CD4-positive, alpha-beta T cell treated with Interleukin-12 subunit alpha and Interleukin-12 subunit beta, for 1 hour (primary cell): ENCODE data around the gene TLCD5.

ENCODE experiments used
- DNase-seq: peaks from one replicate; pipeline ENCODE4 v3.0.0-alpha.2; 2020

The TLCD5 gene

DNA sequence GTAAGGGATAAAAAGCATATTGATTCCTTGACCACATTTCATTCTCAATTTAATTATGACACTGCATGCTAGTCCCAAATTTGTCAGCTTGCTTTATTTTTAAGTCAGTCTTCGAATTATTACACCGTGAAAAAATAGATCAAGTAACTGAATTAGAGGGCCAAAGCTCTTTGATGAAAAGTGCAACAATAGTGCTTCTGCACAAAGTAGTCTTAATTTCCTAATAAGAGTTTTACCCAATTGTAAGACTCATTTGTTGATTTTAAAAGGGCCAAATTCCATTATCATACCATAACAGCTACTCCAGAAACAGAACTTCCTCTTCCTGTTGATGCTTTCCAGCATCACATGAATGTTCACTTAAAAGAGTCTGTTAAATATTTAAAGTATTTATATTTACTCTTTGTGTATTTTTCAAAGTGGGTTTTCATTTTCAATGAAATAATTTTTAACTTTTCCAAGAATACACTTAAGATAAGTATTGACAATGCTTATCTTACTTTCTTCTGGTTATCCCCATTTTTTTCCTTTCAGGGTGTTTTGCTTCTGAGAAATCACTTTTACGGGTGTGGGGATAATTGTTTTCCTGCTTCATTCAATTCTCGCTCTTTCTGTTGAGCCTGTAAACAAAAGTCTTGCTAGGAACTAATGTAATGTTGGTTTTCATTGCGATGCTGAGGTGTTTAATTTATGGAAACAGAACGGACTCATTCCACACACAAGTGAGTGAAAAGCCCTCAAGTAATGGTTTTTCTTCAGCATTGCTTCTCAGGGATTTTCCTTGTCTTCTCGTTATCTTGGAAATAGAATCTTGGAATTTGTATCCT, 13.2 kb downstream of the TLCD5 start:
- no peak for DNase-seq

DNA sequence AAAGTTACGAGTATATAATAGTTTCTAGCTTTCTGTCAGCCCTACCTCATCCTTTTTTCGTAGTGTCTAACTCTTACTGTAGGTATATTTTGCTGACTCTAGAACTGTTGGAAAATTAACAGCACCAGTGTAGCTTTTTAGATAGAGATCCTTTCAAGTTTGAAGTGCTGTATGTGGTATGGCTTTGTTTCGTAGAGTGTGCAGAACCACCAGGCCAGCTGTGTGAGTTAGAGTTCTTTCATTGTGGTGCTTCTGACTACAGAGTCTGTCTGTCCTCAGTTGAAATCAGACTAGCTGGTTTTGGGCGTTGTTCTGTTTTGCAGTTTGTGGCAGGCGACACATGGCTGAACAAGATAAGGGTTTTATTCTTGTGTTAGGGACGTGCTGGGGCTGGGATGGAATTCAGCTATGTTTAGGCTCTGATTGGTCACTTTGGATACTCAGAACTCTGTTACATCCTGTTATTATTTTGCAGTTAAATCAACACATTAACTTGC, 14.3 kb downstream of the TLCD5 start:
- no peak for DNase-seq

DNA sequence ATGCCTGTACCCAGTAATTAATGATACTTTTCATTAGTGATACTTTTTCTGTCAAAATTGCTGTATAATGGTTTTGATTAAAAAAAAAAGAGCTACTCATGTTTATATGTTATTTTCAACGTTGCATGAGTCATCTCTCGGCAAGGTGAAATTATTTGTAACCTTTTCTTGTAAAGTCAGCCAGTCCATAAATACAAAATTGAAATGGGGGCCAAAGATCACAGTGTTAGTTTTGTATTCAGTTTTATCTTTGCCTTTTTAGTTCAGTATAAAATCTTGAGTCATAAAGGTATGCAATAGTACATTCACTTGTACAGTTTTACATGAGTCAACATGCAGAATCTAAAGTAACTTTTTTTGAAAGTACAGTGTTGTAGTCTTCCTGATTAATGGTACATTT, 15.4 kb downstream of the TLCD5 start:
- no peak for DNase-seq

DNA sequence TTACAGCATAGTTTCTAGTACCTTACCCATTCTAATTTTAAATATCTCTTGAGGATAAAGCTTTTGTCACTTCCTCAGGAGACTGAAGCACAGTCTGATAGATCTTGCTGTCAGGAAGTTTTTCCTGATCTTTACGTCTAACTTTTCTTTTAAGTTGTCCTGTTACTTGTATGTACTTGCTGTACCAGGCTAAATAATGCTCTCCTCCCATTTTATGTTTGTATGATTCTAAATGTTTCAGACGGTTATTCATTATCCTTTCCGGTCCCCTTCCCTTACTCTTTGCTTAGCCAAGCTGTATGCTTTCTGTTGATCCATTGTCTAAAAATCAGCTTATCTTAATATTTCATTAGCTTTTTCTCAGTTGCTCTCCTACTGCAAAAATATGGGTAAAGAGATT, 17.1 kb downstream of the TLCD5 start:
- DNase-seq: no peak

DNA sequence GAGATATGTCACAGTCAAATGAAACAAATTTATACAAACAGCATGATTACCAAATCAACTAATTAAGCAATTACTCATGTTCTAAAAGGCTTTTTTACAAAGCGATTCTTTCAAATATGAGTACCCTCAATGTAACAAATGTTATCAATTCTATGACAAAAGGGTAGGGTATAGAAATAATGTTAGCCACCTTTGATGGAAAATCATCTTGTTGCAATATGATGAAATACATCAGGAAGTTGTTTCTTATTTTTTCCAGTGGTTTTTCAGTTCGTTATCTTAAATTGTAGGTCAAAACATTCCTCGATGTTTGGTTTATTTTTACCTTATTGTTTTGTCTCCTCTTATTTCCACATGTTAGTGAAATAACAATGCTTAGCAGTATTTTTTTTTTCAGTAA, 17.6 kb downstream of the TLCD5 start:
- DNase-seq: no peak

DNA sequence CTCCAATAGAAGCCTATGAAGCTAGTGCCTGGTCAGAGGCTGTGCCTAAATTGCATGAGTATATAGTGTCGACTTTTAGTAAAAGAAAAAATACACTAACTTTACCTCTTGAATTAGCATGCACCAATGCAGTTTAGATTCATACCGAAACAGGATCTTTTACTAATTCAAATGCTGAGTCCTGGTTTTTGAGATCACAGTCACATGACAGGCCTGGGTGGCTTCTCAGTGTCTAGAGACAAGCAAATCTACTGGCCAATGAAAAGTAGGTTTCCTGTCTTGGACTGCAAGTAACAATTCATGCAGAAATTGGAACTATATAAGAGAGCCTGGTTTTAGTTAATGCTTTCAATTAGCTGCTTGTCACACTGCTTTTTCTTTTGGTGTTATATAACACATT, 18.3 kb downstream of the TLCD5 start:
- no peak for DNase-seq

DNA sequence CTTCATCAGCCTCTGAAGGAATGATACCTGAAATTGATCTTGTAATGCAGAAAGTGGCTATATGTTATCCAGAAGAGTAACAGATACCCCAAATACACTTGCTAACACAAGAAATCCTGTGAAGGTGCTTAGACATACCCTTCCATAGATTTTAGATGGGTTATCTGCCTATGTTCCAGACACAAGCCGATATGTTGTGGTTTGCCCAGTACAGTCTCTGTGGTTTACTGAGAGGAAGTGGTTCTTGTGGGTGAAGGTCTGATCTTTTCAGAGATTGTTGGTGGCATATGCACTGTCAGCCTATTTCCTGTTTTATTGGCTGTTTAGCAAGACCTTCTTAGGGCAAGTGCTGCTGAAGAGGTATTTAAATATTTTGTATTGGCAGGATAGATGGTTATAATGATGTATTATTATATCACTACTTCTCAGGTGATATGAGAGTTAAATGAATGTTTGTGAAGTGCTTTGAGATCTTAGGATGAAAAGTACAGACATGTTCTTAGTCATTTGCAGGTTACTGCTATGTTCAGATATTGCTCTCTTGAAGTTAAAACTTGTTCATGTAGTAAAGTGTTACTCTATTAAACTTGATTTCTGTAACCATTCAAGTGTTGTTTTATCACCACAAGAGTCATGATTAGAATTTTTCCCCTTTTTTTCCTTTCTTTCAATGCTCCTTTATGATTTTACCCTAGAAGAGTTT, 19.4 kb downstream of the TLCD5 start:
- DNase-seq: peak; percentile 80

DNA sequence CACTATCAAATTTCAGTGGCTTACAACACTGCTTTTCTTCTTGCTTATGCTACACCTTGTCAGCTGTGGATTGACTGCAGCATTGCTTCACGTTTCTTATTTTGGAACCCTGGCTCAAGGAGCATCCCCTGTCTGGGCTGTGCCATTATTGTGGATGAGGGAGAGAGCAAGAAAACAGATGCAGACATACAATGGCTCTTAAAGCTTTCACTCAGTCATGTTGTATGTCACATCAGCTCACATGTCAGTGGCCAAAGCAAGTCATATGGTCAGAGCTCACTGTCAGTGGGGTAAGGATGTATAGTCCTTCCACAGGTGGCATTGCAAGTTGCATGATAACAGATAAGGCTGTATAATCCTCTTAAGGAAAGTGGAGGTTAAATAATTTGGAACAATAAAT, 21.1 kb downstream of the TLCD5 start:
- no peak for DNase-seq

DNA sequence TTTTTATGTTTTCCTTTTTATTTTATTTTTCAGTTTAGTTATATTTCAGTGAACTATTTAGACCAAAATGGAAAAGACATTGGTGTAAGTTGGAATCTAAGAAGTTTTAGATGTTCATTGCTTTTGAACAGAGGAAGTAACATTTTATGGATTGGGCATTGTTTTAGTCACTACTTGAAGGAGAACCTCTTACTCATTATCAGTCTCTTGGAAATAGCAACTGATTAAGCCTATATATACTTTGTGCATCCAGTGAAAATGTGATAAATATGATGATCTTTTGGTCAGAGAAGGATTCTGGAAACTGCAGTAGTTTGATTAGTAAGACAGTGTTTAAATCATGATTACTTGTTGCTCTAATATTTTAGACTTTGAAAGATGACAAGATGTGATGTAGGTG, 25.5 kb downstream of the TLCD5 start:
- DNase-seq: no peak

DNA sequence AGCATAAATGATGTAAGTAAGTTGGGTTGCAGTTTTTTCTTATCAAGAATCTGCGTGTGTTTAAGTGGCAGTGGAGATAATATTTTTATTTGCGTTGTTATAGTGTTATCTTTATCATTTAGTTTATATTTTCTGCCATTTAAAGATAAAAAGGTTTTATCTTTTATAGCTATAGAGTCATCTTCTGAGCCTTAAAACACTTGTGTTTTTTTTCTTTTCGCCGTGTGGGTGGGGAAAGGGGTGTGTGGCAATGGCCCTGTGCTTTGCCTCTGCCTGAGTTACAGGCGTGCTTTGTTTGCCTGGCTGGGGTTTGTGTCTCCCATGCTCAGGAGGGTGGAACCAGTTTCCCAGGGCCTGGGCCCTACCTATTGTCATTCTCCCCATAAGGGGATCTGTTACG, 27.3 kb downstream of the TLCD5 start:
- no peak for DNase-seq

DNA sequence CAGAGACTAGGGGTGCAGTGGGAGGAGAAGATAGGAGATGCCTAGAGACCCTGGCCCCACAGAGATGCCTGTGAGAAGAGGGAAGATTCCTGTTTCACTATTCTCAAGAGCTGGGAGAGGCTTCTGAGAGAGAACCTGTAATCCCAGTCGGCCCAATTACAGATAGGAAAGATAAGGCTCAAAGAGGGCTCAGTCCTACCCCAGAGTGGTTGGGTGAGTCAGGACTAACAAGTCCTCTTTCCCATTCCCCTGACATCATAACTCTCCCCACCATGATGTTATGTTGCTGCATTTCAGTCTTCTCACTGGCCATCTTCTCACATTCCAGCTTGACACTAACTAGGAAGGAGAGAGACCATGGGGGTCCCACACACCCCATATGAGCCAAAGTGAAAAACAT, 29.0 kb downstream of the TLCD5 start:
- DNase-seq: no peak

DNA sequence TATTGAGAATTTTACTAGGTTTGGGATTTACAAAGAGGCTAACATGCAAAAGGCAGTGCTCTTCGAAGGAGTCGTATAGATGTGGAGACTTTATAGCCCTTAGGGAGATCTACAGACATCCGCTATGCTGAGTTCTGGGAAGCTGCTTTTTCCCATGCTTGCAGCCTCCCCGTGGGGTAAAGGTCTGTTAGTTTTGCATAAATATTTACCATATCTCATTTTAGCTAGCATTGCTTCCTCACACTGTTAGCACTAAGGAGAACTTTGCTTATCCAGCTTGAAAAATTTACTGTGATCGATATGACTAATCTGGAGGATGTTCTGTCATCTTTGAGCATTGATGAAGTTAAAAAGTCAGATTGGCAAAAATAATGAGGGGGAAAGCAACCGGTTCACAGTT, 29.7 kb downstream of the TLCD5 start:
- DNase-seq: no peak

DNA sequence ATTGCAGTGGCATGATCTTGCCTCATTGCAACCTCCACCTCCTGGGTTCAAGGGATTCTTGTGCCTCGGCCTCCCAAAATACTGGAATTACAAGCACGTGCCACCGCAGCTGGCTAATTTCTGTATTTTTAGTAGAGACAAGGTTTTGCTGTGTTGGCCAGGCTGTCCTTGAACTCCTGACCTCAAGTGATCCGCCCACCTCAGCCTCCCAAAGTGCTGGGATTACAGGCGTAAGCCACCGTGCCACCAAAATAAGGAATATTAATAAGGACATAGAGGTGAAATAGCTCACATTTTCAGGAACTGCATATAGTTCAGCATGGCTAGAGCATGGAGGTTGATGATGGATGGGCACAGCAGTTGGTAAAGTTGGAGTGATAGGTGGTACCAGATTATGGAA, 32.5 kb downstream of the TLCD5 start:
- no peak for DNase-seq

DNA sequence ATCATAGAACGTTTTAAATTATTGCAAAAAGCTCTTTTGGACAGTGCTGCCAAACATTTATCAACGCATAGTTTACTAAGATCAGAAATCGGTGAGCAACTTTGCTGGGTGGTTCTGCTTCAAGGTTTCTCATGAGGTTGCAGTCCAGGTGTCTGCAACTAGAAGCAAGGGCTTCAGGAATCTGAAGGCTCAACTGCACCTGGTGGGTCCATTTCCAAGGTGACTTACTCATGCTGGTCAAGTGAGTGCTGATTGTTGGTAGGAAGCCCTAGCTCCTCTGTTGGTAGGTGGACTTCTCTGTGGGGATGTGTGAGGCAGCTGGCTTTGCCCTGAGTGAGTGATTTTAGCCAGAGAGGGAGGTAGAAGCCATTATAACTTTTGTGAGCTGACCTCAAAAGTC, 33.6 kb downstream of the TLCD5 start:
- DNase-seq: no peak

DNA sequence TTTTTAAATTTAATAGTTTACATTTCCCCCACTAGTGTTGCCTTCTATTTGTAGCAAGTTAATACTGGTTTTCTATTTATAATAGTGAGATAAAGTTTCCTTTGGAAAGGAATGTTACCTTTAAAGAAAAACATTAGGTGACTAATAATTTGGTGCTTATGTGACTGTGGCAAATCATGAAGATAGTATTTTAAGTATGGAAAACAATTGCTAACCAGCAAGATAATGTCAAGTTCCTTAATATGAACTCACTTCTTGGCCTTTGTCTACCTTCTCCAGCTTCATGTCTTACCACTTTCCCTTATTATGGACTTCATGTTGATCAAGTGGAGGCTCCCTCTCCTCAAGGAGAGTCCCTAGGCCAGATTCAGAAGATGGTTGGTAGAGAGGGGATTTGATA, 38.3 kb downstream of the TLCD5 start:
- no peak for DNase-seq

DNA sequence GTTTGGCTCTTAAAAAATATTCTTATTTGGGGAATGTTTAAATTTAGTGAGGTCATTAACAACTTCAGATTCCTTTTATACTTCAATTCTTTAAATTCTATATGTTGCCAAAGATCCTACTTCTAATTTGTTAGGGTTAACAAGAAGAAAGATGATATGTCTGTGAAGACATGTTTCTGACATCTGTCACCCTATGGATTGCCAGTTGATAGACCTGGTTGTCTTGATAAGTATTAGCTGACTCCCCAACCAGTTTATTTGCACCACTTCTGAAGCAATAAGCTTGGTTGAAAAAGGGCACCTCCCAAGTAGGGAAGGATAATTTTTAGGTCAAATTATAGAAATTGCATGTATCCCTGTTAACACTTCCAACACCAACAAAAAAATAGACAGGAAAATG, 40.4 kb downstream of the TLCD5 start:
- DNase-seq: no peak

DNA sequence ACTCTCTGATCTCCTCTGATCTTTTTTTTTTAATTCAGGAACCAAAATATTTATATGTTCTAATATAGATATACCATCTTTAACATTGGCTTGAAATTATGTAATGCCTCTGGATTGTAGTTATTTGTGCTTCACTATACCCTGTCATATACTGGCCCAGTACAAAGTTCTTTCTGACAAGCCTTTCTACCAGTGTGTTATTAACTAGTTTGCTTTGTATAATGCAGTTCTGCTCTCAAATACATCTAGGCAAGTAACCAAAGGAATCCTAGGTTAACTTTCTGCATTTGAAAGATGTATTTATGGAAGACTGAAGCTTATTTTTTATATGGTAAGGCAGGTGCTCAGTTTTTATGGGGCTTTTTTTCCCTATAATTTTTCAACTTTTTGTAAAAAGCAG, 47.2 kb downstream of the TLCD5 start:
- DNase-seq: no peak

DNA sequence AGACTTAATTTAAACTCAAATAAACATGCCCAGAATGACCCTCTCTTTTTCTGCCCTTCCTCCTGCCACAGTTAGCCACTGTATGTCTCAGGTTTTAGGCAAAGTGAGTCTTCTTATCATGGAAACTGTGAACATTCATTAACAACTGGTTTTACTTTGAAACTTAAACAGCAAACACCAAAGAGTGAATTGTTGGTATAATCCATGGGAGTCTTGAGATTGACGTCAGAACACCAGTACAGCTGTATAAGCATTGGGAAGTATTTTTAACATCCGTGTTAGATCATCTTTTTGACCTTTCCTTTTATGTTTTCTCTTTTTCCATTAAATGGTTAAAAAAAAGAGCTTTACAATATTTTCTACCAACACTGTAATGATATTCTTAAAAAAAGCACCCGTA, 50.0 kb downstream of the TLCD5 start:
- no peak for DNase-seq

DNA sequence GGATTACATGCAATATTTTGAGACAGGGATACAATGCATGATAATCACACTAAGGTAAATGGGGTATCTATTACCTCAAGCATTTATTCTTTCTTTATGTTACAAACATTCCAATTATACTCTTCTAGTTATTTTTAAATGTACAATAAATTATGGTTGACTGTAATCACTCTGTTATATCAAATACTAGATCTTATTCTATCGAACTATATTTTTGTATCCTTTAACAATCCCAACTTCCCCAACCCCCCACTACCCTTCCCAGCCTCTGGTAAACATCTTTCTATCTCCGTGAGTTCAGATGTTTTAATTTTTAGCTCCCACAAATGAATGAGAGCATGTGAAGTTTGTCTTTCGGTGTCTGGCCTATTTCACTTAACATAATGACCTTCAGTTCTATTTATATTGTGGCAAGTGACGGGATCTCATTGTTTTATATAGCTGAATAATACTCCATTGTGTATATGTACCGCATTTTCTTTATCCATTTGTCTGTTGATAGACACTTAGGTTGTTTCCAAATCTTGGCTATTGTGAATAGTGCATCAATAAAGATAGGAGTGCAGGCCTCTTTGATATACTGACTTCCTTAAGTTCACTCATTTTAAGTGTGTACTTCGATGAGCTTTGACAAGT, 51.6 kb downstream of the TLCD5 start:
- DNase-seq: no peak

DNA sequence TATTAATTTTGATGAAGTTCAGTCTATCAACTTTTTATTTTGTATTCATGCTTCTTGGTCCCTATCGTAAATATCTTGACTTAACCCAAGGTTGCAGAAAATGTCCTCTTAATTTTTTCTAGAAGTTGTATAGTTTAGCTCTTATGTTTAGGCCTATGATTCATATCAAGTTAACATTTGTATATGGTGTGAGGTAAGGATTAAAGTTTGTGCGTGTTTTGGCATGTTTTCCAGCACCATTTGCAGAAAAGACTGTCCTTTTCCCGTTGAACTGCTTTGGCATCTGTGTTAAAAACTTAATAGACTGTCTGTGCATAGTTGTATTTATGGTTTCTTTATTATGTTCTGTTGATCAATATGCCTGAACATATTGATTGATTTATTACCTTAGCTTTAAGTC, 53.4 kb downstream of the TLCD5 start:
- DNase-seq: no peak

DNA sequence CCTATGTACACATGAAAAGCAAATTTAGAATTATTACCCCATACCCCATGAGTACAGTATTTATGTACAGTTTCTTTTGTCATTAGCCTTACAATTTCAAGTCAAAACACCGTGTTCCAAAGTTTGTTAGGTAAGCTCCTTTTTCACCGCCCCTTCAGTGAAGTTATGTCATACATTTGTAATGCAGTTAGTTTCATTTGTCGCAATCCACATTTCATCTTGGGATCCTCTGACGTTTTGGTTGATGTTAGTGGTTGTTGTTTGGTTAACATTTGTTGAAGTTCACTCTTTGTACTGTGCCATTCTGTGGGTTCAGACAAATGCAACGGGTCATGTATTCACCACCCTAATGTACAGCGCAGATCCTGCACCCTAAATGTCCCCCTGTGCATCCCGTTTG, 56.3 kb downstream of the TLCD5 start:
- no peak for DNase-seq
